SK-N-SH (cell line): ENCODE measurements around the gene PLXNA4. TPM values are rescaled to one million over a fixed set of nuclear protein-coding genes. Genes with fewer than 3 reads are reported as not detected.

Experiments
- CTCF ChIA-PET: fragments of 300-600, 350-600 bp; formaldehyde crosslinking; extraction: SDS; loops from one replicate; lab custom pipeline; 2021; lab: Yijun Ruan, JAX
- POLR2A ChIA-PET: fragments of 350-600 bp; sonication (Branson Sonifier 250); formaldehyde crosslinking; extraction: SDS; loops from one replicate; lab custom pipeline; 2020; ENCODE audit warnings: antibody characterized with exemption, inconsistent platforms; lab: Yijun Ruan, JAX
- DNase-seq: peaks from one replicate; pipeline ENCODE4 v3.0.0; 2012
- H2AFZ ChIP-seq: fragments of 200-600 bp; sonication (generic); 2 replicates; pipeline ENCODE4 v1.8.1; 2016; ENCODE audit warnings: antibody characterized with exemption, mild to moderate bottlenecking, low read depth
- H3F3A ChIP-seq: fragments of 200-600 bp; sonication (generic); replicated peaks from 2 replicates; pipeline ENCODE3; 2016; ENCODE audit warnings: antibody characterized with exemption, mild to moderate bottlenecking; ENCODE audit not compliant: insufficient read depth
- H3K27ac ChIP-seq, 2 experiments: fragments of 200-500 bp in 1 of 2; fragments of 200-600 bp in 1 of 2; sonication (Bioruptor generic) in 1 of 2; sonication (generic), shearing (Covaris generic) in 1 of 2; 2 replicates each; pipeline versions ENCODE4 v1.5.1 to v1.6.1; 2014 to 2016; ENCODE audit warnings: low read depth in 2 of 2, inconsistent platforms in 1 of 2, low read length in 1 of 2, mild to moderate bottlenecking in 1 of 2, mixed read lengths in 1 of 2
- H3K27me3 ChIP-seq: fragments of 200-600 bp; sonication (generic), shearing (Covaris generic); 2 replicates; pipeline ENCODE4 v1.6.1; 2016; ENCODE audit warnings: mixed run types; ENCODE audit not compliant: insufficient read depth
- H3K36me3 ChIP-seq, 2 experiments: fragments of 200-500 bp in 1 of 2; fragments of 200-600 bp in 1 of 2; sonication (Bioruptor generic) in 1 of 2; sonication (generic) in 1 of 2; replicated peaks in 1 of 2; 2 replicates each; pipeline versions ENCODE3 to v1.5.1; 2014 to 2016; ENCODE audit warnings: low read length in 1 of 2, mild to moderate bottlenecking in 1 of 2; ENCODE audit not compliant: insufficient read depth in 2 of 2, control insufficient read depth in 1 of 2
- H3K4me1 ChIP-seq, 2 experiments: fragments of 200-500 bp in 1 of 2; fragments of 200-600 bp in 1 of 2; sonication (Bioruptor generic) in 1 of 2; sonication (generic), shearing (Covaris generic) in 1 of 2; 2 replicates each; pipeline versions ENCODE4 v1.5.1 to v1.6.1; 2014 to 2016; ENCODE audit warnings: low read depth in 1 of 2, low read length in 1 of 2, mixed run types in 1 of 2; ENCODE audit not compliant: insufficient read depth in 2 of 2, control insufficient read depth in 1 of 2
- H3K4me2 ChIP-seq: fragments of 200-600 bp; sonication (generic), shearing (Covaris generic); 2 replicates; pipeline ENCODE4 v1.6.1; 2017; ENCODE audit warnings: mixed run types
- H3K4me3 ChIP-seq, 2 experiments: fragments of 200-500 bp in 1 of 2; fragments of 200-600 bp in 1 of 2; sonication (Bioruptor generic) in 1 of 2; sonication (generic), shearing (Covaris generic) in 1 of 2; 2 replicates each; pipeline versions ENCODE4 v1.5.1 to v1.8.1; 2014 to 2016; ENCODE audit warnings: low read depth in 2 of 2, inconsistent platforms in 1 of 2, low read length in 1 of 2, mild to moderate bottlenecking in 1 of 2, mixed read lengths in 1 of 2, moderate library complexity in 1 of 2
- H3K79me2 ChIP-seq: fragments of 200-600 bp; sonication (generic); 2 replicates; pipeline ENCODE4 v1.8.1; 2017; ENCODE audit warnings: mild to moderate bottlenecking; ENCODE audit not compliant: insufficient read depth
- H3K9ac ChIP-seq: fragments of 200-600 bp; sonication (generic); 2 replicates; pipeline ENCODE4 v1.6.1; 2017; ENCODE audit warnings: mixed run types
- H3K9me2 ChIP-seq: fragments of 200-600 bp; sonication (generic); 2 replicates; pipeline ENCODE4 v1.6.1; 2017; ENCODE audit warnings: mixed run types
- H3K9me3 ChIP-seq: fragments of 200-600 bp; sonication (generic); 2 replicates; pipeline ENCODE4 v1.6.1; 2017; ENCODE audit warnings: mixed run types, mild to moderate bottlenecking, moderate library complexity
- H4K20me1 ChIP-seq: fragments of 200-600 bp; sonication (generic); 2 replicates; pipeline ENCODE4 v1.6.1; 2017; ENCODE audit warnings: mild to moderate bottlenecking, mixed run types; ENCODE audit not compliant: insufficient read depth
- ELF1 ChIP-seq: IDR thresholded peaks from 2 replicates; pipeline ENCODE4 v1.4.0; 2012
- IRF3 ChIP-seq: fragments of 150-350 bp; IDR thresholded peaks from 2 replicates; pipeline ENCODE4 v1.6.1; 2016; ENCODE audit warnings: mild to moderate bottlenecking, low read depth, low read length
- MAX ChIP-seq: IDR thresholded peaks from 2 replicates; pipeline ENCODE4 v1.4.0; 2012; ENCODE audit warnings: low read depth
- REST ChIP-seq: IDR thresholded peaks from 2 replicates; pipeline ENCODE4 v1.6.1; 2012; ENCODE audit warnings: mild to moderate bottlenecking, low read depth, low read length, moderate library complexity
- SMC3 ChIP-seq: IDR thresholded peaks from 2 replicates; pipeline ENCODE4 v1.6.1; 2012; ENCODE audit warnings: low read depth, low read length, improper control_type of control experiment
- TCF12 ChIP-seq: IDR thresholded peaks from 2 replicates; pipeline ENCODE4 v1.4.0; 2012
- WGBS: methylation state at CpG from one replicate; pipeline ENCODE4 v1.1.6; 2017; ENCODE audit warnings: low lambda C conversion rate; 5-methylcytosine and 5-hydroxymethylcytosine counted together
- polyA plus RNA-seq, 3 experiments: library from polyadenylated mRNA; depleted of rRNA; stranded (reverse); fragments of >200 nt; gene quantifications; 2 replicates each; pipeline ENCODE4 v1.2.3, GENCODE V29; 2012
- TF ChIP-seq, protein P1 (sequence below): fragments of 150-350 bp; IDR thresholded peaks from 2 replicates; pipeline ENCODE4 v1.6.1; 2017; ENCODE audit warnings: antibody characterized with exemption, low read length, low read depth, borderline replicate concordance
- TF ChIP-seq, protein P2 (sequence below): IDR thresholded peaks from 2 replicates; pipeline ENCODE4 v1.4.0; 2012; ENCODE audit warnings: low read depth, borderline replicate concordance

Gene PLXNA4
- polyA plus RNA-seq, 1 of the 3 experiments (the other 2 are of a cell fraction), result 2.4 TPM

- no peaks in the 10 kb centered on the region for H4K20me1 ChIP-seq
- POLR2A ChIA-PET, result no interaction called here
- no peaks in the 10 kb centered on the region for H3K9me3 ChIP-seq
- H3K27ac ChIP-seq, result no peak overlapping the region
- no peaks in the 10 kb centered on the region; a peak in 1 of 4 replicates for H3K4me1 ChIP-seq
- H3K4me3 ChIP-seq, result no peak overlapping the region
- no peaks in the 10 kb centered on the region for H3K9me2 ChIP-seq
- no peaks in the 10 kb centered on the region for H3K79me2 ChIP-seq
- peaks cover 0 to 12% of the 10 kb centered on the region in 2 experiments for H3K36me3 ChIP-seq
- no peak overlapping the region for H3K9ac ChIP-seq
- CTCF ChIA-PET, result interaction anchor here (1.0 kb wide), 1 partner anchor 94 kb away, joined by 4 read pairs; no protein-coding TSS in a partner anchor
- TF ChIP-seq REST, result no peak
- no peak for TF ChIP-seq IRF3
- no peak for TF ChIP-seq MAX
- 92% methylated on average over 1 of the region's 1 CpG for WGBS
- H3F3A ChIP-seq, result no peaks in the 10 kb centered on the region
- no peaks in the 10 kb centered on the region for H3K27me3 ChIP-seq
- no peak overlapping the region for H3K4me2 ChIP-seq
- no peak for DNase-seq
- no peak overlapping the region for H2AFZ ChIP-seq
Measured at GRCh38 chr7:132098327-132098726, 477.9 kb downstream of the PLXNA4 start.

GRCh38 chr7:132097550-132098134, 478.6 kb downstream of the PLXNA4 start:
- Histone ChIP-seq H3K27ac (no peak overlapping the region), H3K4me3 (no peak overlapping the region), H3K27me3 (no peaks in the 10 kb centered on the region), H3K79me2 (no peaks in the 10 kb centered on the region), H3K9me2 (no peaks in the 10 kb centered on the region), H3K4me2 (no peak overlapping the region), H4K20me1 (no peaks in the 10 kb centered on the region), H3K9ac (no peak overlapping the region), H3K36me3 (peaks cover 0 to 12% of the 10 kb centered on the region in 2 experiments), H3F3A (no peaks in the 10 kb centered on the region), H3K4me1 (no peaks in the 10 kb centered on the region; a peak in 1 of 4 replicates), H2AFZ (no peak overlapping the region), H3K9me3 (no peaks in the 10 kb centered on the region)
- ChIA-PET POLR2A (no interaction called here), CTCF (interaction anchor here (0.8 to 1.0 kb wide), 2 partner anchors 14 to 93 kb away, joined by 3 to 4 read pairs; no protein-coding TSS in a partner anchor)
- TF ChIP-seq, protein P1, sequence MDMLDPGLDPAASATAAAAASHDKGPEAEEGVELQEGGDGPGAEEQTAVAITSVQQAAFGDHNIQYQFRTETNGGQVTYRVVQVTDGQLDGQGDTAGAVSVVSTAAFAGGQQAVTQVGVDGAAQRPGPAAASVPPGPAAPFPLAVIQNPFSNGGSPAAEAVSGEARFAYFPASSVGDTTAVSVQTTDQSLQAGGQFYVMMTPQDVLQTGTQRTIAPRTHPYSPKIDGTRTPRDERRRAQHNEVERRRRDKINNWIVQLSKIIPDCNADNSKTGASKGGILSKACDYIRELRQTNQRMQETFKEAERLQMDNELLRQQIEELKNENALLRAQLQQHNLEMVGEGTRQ, result no peak
- TF ChIP-seq ELF1, result no peak
- TF ChIP-seq SMC3, result no peak
- TF ChIP-seq, protein P2, sequence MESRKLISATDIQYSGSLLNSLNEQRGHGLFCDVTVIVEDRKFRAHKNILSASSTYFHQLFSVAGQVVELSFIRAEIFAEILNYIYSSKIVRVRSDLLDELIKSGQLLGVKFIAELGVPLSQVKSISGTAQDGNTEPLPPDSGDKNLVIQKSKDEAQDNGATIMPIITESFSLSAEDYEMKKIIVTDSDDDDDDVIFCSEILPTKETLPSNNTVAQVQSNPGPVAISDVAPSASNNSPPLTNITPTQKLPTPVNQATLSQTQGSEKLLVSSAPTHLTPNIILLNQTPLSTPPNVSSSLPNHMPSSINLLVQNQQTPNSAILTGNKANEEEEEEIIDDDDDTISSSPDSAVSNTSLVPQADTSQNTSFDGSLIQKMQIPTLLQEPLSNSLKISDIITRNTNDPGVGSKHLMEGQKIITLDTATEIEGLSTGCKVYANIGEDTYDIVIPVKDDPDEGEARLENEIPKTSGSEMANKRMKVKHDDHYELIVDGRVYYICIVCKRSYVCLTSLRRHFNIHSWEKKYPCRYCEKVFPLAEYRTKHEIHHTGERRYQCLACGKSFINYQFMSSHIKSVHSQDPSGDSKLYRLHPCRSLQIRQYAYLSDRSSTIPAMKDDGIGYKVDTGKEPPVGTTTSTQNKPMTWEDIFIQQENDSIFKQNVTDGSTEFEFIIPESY, result no peak
- no peak for TF ChIP-seq TCF12
- WGBS, result 82% methylated on average over 9 of the region's 9 CpGs
- DNase-seq, result no peak
